Esophagus muscularis mucosa (tissue), 3 donors: Measurements from ENCODE around the gene ANKRD62.

ENCODE experiments used
- CTCF ChIP-seq, 3 experiments: fragments of 200-600 bp in 2 of 3; fragments of 450-650 bp in 1 of 3; sonication (generic) in 2 of 3; IDR thresholded peaks; one replicate each; pipeline ENCODE4 v1.5.1; 2017 to 2019; ENCODE audit warnings: antibody characterized with exemption in 3 of 3, mild to moderate bottlenecking in 2 of 3, moderate library complexity in 1 of 3
- POLR2A ChIP-seq: fragments of 450-650 bp; IDR thresholded peaks from one replicate; pipeline ENCODE4 v1.6.1; 2017; ENCODE audit warnings: antibody characterized with exemption, moderate library complexity, mild to moderate bottlenecking, low read depth

- TF ChIP-seq CTCF (IDR thresholded peaks at IDR 0.05) (no peak), POLR2A (no peak)
Measured at GRCh38 chr18:12088096-12088495, 5.5 kb upstream of the ANKRD62 start.
